ENCODE results near the gene LRTM1.

Gene LRTM1

GRCh38 chr3:54928046-54928770 lies at the start of gene LRTM1:
TSS of gene LRTM1 (minus strand) at chr3:54928059. CDS start at chr3:54927911, 148 bp downstream.
- ATAC-seq (replicated peaks) (no peak), DNase-seq (no peak)
- H3K27ac Mint-ChIP-seq: no peak within 1 kb of the TSS
- H3K4me1 Mint-ChIP-seq: no peaks in the 10 kb centered on the region
- no peak within 1 kb of the TSS for H3K4me3 Mint-ChIP-seq
- H3K27me3 Mint-ChIP-seq: no peaks in the 10 kb centered on the region
- H3K9me3 Mint-ChIP-seq: peaks cover 2 to 5% of the 10 kb centered on the region in 2 donors
- H3K36me3 Mint-ChIP-seq: no peaks in the 10 kb centered on the region

- DNase-seq: no peak
- no peaks in the 10 kb centered on the region for H3K36me3 Mint-ChIP-seq
- peaks cover 0 to 7% of the 10 kb centered on the region in 2 donors for H3K27me3 Mint-ChIP-seq
- H3K27ac Mint-ChIP-seq: no peak overlapping the region
- H3K4me3 Mint-ChIP-seq: no peak overlapping the region
- ATAC-seq (replicated peaks): no peak
- peaks cover 3 to 4% of the 10 kb centered on the region in 2 donors for H3K9me3 Mint-ChIP-seq
- H3K4me1 Mint-ChIP-seq: no peaks in the 10 kb centered on the region
Observed at GRCh38 chr3:54977439-54977838, 49.6 kb upstream of the LRTM1 start.

GRCh38 chr3:54970895-54971294 lies 43.0 kb upstream of the LRTM1 start:
- Mint-ChIP-seq H3K27me3 (peaks cover under 1 to 11% of the 10 kb centered on the region in 2 donors), H3K36me3 (no peaks in the 10 kb centered on the region), H3K4me1 (no peaks in the 10 kb centered on the region), H3K9me3 (peaks cover 4 to 5% of the 10 kb centered on the region in 2 donors), H3K4me3 (no peak overlapping the region), H3K27ac (no peak overlapping the region)
- DNase-seq (no peak), ATAC-seq (replicated peaks) (no peak)

- peaks cover 6 to 16% of the 10 kb centered on the region in 2 donors for H3K27me3 Mint-ChIP-seq
- DNase-seq (no peak), ATAC-seq (replicated peaks) (no peak)
- H3K36me3 Mint-ChIP-seq: no peaks in the 10 kb centered on the region
- H3K27ac Mint-ChIP-seq: no peak overlapping the region
- H3K4me3 Mint-ChIP-seq: no peak overlapping the region
- H3K4me1 Mint-ChIP-seq: peaks cover 0 to 2% of the 10 kb centered on the region in 2 donors
- H3K9me3 Mint-ChIP-seq: peaks cover 8 to 9% of the 10 kb centered on the region in 2 donors
Observed at GRCh38 chr3:54969652-54970051, 41.8 kb upstream of the LRTM1 start.

GRCh38 chr3:54968546-54969172 lies 40.8 kb upstream of the LRTM1 start:
- ATAC-seq (replicated peaks): no peak
- Mint-ChIP-seq H3K9me3 (peaks cover 8 to 9% of the 10 kb centered on the region in 2 donors), H3K27ac (no peak overlapping the region), H3K27me3 (peaks cover 6 to 12% of the 10 kb centered on the region in 2 donors), H3K36me3 (no peaks in the 10 kb centered on the region), H3K4me3 (no peak overlapping the region), H3K4me1 (peaks cover 0 to 2% of the 10 kb centered on the region in 2 donors)
- no peak for DNase-seq

GRCh38 chr3:54967731-54968161 lies 39.9 kb upstream of the LRTM1 start:
- H3K36me3 Mint-ChIP-seq: no peaks in the 10 kb centered on the region
- no peak overlapping the region for H3K27ac Mint-ChIP-seq
- DNase-seq (no peak), ATAC-seq (replicated peaks) (no peak)
- H3K4me3 Mint-ChIP-seq: no peak overlapping the region
- H3K9me3 Mint-ChIP-seq: peaks cover 8 to 9% of the 10 kb centered on the region in 2 donors
- H3K4me1 Mint-ChIP-seq: peaks cover 0 to 2% of the 10 kb centered on the region in 2 donors
- peaks cover 6 to 9% of the 10 kb centered on the region in 2 donors for H3K27me3 Mint-ChIP-seq

GRCh38 chr3:54966979-54967378 lies 39.1 kb upstream of the LRTM1 start:
- no peaks in the 10 kb centered on the region for H3K36me3 Mint-ChIP-seq
- no peak overlapping the region for H3K4me3 Mint-ChIP-seq
- H3K27ac Mint-ChIP-seq: no peak overlapping the region
- DNase-seq (no peak), ATAC-seq (replicated peaks) (no peak)
- peaks cover 8 to 9% of the 10 kb centered on the region in 2 donors for H3K9me3 Mint-ChIP-seq
- H3K4me1 Mint-ChIP-seq: peaks cover 0 to 2% of the 10 kb centered on the region in 2 donors
- H3K27me3 Mint-ChIP-seq: peaks cover 6 to 9% of the 10 kb centered on the region in 2 donors

- ATAC-seq (replicated peaks): no peak
- Mint-ChIP-seq H3K9me3 (peaks cover 7 to 8% of the 10 kb centered on the region in 2 donors), H3K27me3 (peaks cover 6 to 9% of the 10 kb centered on the region in 2 donors), H3K4me1 (peaks cover 0 to 2% of the 10 kb centered on the region in 2 donors), H3K4me3 (no peak overlapping the region), H3K27ac (no peak overlapping the region), H3K36me3 (no peaks in the 10 kb centered on the region)
- DNase-seq: no peak
Observed at GRCh38 chr3:54965746-54966145, 37.9 kb upstream of the LRTM1 start.

DNA sequence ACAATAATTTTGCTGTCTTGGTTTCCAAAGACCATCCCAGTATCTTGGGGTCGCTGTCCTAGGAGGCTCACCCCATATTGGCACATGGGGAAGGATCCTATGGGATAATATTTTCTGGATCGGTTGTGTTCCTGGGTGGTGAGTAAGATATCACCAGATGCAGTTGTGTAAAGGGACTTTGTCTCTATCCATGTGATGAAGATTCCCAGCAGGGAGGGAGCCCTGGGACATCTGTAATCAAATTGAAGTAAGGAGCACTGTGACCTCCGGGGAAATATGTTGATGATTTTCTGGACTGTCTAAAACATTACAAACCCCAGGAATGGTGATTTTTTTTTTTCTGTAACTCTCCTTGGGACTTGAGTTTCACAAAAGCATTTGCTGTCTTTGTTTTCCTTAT lies 36.2 kb upstream of the LRTM1 start:
- Mint-ChIP-seq H3K9me3 (peaks cover 4 to 6% of the 10 kb centered on the region in 2 donors), H3K27ac (no peak overlapping the region), H3K4me1 (peaks cover 0 to 2% of the 10 kb centered on the region in 2 donors), H3K4me3 (no peak overlapping the region), H3K36me3 (no peaks in the 10 kb centered on the region), H3K27me3 (peaks cover 5 to 6% of the 10 kb centered on the region in 2 donors)
- no peak for ATAC-seq (replicated peaks)
- no peak for DNase-seq

DNA sequence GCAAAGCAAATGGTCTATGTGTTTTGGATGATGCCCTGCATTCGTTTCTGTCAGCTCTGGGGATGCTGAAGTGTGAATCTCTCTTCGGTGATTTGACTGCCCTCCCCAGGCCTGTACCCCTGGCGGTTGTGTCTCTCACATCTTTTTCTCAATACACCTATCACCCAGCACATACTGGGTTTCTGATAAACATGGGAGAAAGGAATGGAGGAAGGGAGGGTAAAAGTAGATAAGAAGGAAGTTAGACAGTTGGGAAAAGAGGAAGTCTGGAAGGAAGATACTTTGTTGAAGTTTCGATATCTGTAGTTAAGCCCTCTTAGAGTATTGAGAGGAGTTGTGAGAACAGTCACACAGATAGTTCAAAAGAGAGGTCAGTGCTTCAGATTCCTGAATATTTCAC lies 35.8 kb upstream of the LRTM1 start:
- Mint-ChIP-seq H3K36me3 (no peaks in the 10 kb centered on the region), H3K4me3 (no peak overlapping the region), H3K27ac (no peak overlapping the region), H3K27me3 (peaks cover 5 to 6% of the 10 kb centered on the region in 2 donors), H3K4me1 (peaks cover 0 to 2% of the 10 kb centered on the region in 2 donors), H3K9me3 (peaks cover 4 to 6% of the 10 kb centered on the region in 2 donors)
- ATAC-seq (replicated peaks) (no peak), DNase-seq (no peak)

DNA sequence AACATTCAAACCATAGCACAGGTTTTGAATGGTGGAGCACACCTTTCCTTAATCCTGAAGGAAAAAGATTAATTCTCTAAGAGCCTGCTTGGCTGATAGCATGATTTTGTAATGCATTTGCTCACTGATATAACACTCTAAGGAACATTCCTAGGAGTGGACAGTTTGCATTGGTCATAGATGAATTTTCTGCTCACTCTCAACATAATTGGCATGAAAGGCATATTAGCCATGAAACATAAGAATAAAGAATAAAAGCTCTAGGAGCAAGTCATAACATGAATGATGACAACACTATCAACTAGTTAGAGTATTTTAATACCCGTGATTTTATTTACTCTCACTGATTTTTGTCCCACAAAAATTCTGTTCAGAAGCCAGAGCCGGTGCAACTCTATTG lies 34.3 kb upstream of the LRTM1 start:
- no peak overlapping the region for H3K4me3 Mint-ChIP-seq
- peaks cover 0 to 2% of the 10 kb centered on the region in 2 donors for H3K4me1 Mint-ChIP-seq
- no peak for DNase-seq
- no peak for ATAC-seq (replicated peaks)
- no peaks in the 10 kb centered on the region for H3K36me3 Mint-ChIP-seq
- peaks cover 5 to 6% of the 10 kb centered on the region in 2 donors for H3K27me3 Mint-ChIP-seq
- peaks cover 4 to 6% of the 10 kb centered on the region in 2 donors for H3K9me3 Mint-ChIP-seq
- H3K27ac Mint-ChIP-seq: no peak overlapping the region

DNA sequence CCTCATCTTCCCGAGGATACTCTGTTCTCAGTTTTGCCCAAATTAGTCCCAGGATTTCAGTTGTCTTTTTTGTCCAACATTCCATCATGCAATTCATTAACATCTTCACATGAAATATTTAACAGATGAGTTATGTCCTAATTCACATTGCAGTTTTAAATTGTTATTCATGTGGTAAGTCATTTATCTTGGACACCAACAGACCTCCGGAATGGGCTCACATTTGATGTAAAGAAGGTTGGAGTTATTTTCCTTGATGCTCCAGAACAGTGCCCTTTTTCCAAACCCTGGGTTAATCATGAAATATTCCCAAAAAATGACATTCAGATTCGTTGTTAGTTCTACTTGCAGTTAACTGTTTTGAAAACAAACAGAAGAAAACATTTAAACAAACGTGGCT lies 32.8 kb upstream of the LRTM1 start:
- H3K27ac Mint-ChIP-seq: no peak overlapping the region
- peaks cover 0 to under 1% of the 10 kb centered on the region in 2 donors for H3K4me1 Mint-ChIP-seq
- H3K27me3 Mint-ChIP-seq: peaks cover 3% of the 10 kb centered on the region in 2 donors
- H3K36me3 Mint-ChIP-seq: no peaks in the 10 kb centered on the region
- DNase-seq: no peak
- H3K4me3 Mint-ChIP-seq: no peak overlapping the region
- no peak for ATAC-seq (replicated peaks)
- peaks cover 2 to 3% of the 10 kb centered on the region in 2 donors for H3K9me3 Mint-ChIP-seq

DNA sequence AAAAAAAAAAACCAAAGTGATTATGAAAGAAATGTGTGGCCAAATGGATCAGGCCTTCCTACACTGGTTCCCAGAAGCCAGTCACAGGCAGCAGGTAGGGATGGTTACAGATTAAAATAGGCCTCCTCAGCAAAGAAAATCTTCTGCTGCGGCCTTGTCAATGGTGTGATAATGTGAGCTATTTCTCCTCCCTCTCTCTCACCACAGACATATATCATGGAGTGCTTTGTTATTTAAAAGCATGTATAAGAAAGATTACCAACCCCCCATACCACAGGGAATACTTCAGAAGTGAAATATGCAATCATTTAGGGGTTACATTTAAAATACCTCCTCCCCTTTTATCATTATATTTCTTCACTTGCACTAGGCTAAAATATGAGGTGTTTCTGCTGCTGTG lies 32.2 kb upstream of the LRTM1 start:
- Mint-ChIP-seq H3K36me3 (no peaks in the 10 kb centered on the region), H3K27me3 (no peaks in the 10 kb centered on the region), H3K4me1 (no peaks in the 10 kb centered on the region), H3K9me3 (no peaks in the 10 kb centered on the region), H3K27ac (no peak overlapping the region), H3K4me3 (no peak overlapping the region)
- DNase-seq: no peak
- no peak for ATAC-seq (replicated peaks)

GRCh38 chr3:54957711-54958110 lies 29.9 kb upstream of the LRTM1 start:
- Mint-ChIP-seq H3K9me3 (no peaks in the 10 kb centered on the region), H3K4me1 (no peaks in the 10 kb centered on the region), H3K4me3 (no peak overlapping the region), H3K27ac (no peak overlapping the region), H3K27me3 (no peaks in the 10 kb centered on the region), H3K36me3 (no peaks in the 10 kb centered on the region)
- no peak for ATAC-seq (replicated peaks)
- DNase-seq: no peak

- H3K36me3 Mint-ChIP-seq: no peaks in the 10 kb centered on the region
- H3K9me3 Mint-ChIP-seq: no peaks in the 10 kb centered on the region
- H3K4me3 Mint-ChIP-seq: no peak overlapping the region
- no peaks in the 10 kb centered on the region for H3K27me3 Mint-ChIP-seq
- no peak overlapping the region for H3K27ac Mint-ChIP-seq
- no peak for ATAC-seq (replicated peaks)
- no peak for DNase-seq
- H3K4me1 Mint-ChIP-seq: no peaks in the 10 kb centered on the region
Observed at GRCh38 chr3:54955941-54956340, 28.1 kb upstream of the LRTM1 start.

All from stimulated activated naive B cell treated with anti-CD40 and anti-IgM and Interleukin-4, amounts not matched to agents 10 μg/mL and 1 μg/mL and 100 μg/mL, for 72 hours (primary cell).